Fibroblast of the aortic adventitia (primary cell): ENCODE data around the gene MMEL1. TPM values are rescaled to one million over a fixed set of nuclear protein-coding genes. Genes with fewer than 3 reads are reported as not detected.

Experiments
- DNase-seq: peaks from one replicate; pipeline ENCODE4 v3.0.0-alpha.2; 2010; ENCODE audit warnings: low read depth
- H3K4me3 ChIP-seq: 2 replicates; pipeline ENCODE4 v1.5.1; 2011; ENCODE audit warnings: low read depth, mild to moderate bottlenecking, control low read depth, low read length, moderate library complexity
- total RNA-seq: library from RNA; depleted of rRNA; stranded (reverse); fragments of >200 nt; gene quantifications from 2 replicates; pipeline ENCODE4 v1.2.3, GENCODE V29; 2012; ENCODE audit warnings: low replicate concordance
- TF ChIP-seq, protein P1 (sequence below): IDR thresholded peaks from 2 replicates; pipeline ENCODE4 v1.5.1; 2011; ENCODE audit warnings: mild to moderate bottlenecking, low read length, control low read depth, inconsistent platforms; ENCODE audit not compliant: insufficient read depth

MMEL1 gene
- total RNA-seq, 1 donor = not detected

GRCh38 chr1:2650967-2651645 lies 18.3 kb upstream of the MMEL1 start:
- no peak for DNase-seq
- H3K4me3 ChIP-seq = no peak overlapping the region
- TF ChIP-seq, protein P1, sequence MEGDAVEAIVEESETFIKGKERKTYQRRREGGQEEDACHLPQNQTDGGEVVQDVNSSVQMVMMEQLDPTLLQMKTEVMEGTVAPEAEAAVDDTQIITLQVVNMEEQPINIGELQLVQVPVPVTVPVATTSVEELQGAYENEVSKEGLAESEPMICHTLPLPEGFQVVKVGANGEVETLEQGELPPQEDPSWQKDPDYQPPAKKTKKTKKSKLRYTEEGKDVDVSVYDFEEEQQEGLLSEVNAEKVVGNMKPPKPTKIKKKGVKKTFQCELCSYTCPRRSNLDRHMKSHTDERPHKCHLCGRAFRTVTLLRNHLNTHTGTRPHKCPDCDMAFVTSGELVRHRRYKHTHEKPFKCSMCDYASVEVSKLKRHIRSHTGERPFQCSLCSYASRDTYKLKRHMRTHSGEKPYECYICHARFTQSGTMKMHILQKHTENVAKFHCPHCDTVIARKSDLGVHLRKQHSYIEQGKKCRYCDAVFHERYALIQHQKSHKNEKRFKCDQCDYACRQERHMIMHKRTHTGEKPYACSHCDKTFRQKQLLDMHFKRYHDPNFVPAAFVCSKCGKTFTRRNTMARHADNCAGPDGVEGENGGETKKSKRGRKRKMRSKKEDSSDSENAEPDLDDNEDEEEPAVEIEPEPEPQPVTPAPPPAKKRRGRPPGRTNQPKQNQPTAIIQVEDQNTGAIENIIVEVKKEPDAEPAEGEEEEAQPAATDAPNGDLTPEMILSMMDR = no peak

DNA sequence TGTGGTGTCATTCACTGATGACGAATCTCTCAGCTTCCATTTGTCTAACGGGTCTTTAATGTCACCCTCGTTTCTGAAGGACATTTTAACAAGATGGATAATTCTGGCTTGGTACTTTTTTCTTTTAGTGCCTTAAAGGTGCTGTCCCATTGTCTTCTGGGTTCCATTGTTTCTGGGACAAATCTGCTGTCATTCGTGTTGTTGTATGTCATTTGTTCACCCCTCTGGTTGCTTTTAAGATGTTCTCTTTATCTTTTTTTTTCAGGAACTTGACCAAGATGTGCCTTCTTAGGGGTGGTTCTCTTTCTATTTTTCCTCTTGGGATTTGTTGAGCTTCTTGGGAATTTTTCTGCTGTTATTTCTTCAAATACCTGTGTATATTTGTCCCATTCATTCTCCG lies 14.0 kb upstream of the MMEL1 start:
- TF ChIP-seq, protein P1 = no peak
- no peak for DNase-seq
- H3K4me3 ChIP-seq = no peak overlapping the region

- H3K4me3 ChIP-seq = no peak overlapping the region
- TF ChIP-seq, protein P1 = no peak
- DNase-seq = no peak
These were observed 13.0 kb upstream of the MMEL1 start for GRCh38 chr1:2645776-2646175.

GRCh38 chr1:2645143-2645542 lies 12.3 kb upstream of the MMEL1 start:
- no peak for DNase-seq
- H3K4me3 ChIP-seq = no peak overlapping the region

DNA sequence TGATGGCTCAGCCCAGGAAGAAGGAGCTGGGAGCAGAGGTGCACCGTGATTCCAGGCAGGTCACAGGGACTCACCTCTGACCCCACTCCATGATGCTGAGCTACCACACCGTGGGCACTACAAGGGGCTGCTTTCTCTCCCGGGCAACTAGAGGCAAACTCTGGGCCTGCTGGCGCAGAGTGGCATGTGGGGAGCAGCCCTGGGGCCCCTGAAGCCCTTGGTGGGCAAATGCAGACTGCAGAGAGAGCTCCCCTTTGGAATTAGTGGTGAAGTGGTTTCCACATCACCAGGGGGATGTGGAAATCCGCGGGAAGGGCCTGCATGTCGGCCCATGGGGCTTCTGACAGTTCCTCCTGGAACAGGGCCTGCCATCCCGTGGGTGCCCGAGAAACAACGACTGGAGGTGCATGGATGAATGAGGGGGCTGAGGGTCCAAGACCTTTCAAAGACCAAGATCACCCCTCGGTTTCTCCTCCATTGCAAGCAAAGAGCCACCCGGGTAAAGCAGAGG lies 11.8 kb upstream of the MMEL1 start:
- TF ChIP-seq, protein P1 = no peak
- no peak for DNase-seq
- H3K4me3 ChIP-seq = no peak overlapping the region

More at GRCh38 chr1:2645143-2645542, 12.3 kb upstream of the MMEL1 start:
- TF ChIP-seq, protein P1 = no peak

DNA sequence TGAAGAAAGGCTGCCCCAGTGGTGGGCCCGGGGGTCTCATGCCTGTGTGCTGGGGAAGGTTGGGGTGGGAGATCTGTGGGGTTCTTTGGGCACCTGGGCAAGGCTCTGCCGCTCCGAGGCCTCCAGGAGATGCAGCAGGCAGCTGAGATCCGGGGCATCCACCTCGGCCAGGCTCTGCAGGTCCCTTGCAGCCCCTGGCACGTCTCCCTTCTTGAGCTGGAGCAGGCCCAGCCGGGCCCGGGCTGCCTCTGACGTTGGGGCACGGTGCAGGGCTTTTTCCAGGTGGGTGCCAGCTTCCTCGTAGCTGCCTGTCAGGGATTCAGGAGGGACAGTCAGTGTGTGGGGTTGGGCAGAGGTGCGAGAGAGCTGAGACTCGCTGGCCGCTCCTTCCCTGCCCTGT lies 11.4 kb upstream of the MMEL1 start:
- no peak overlapping the region for H3K4me3 ChIP-seq
- TF ChIP-seq, protein P1 = no peak
- no peak for DNase-seq
